Placental epithelial cell (primary cell): ENCODE data around the gene WDR43. TPM values are rescaled to one million over a fixed set of nuclear protein-coding genes. Genes with fewer than 3 reads are reported as not detected.

ENCODE experiments used
- small RNA-seq: library from RNA; depleted of rRNA; stranded (forward); fragments of <200 nt; gene quantifications from one replicate; pipeline ENCODE3, GENCODE V24; 2012
- total RNA-seq: library from RNA; depleted of rRNA; stranded (reverse); fragments of >200 nt; gene quantifications from 2 replicates; pipeline ENCODE4 v1.2.3, GENCODE V29; 2012

The WDR43 gene
- total RNA-seq: 36.5 and 54.8 TPM in 2 replicates

DNA sequence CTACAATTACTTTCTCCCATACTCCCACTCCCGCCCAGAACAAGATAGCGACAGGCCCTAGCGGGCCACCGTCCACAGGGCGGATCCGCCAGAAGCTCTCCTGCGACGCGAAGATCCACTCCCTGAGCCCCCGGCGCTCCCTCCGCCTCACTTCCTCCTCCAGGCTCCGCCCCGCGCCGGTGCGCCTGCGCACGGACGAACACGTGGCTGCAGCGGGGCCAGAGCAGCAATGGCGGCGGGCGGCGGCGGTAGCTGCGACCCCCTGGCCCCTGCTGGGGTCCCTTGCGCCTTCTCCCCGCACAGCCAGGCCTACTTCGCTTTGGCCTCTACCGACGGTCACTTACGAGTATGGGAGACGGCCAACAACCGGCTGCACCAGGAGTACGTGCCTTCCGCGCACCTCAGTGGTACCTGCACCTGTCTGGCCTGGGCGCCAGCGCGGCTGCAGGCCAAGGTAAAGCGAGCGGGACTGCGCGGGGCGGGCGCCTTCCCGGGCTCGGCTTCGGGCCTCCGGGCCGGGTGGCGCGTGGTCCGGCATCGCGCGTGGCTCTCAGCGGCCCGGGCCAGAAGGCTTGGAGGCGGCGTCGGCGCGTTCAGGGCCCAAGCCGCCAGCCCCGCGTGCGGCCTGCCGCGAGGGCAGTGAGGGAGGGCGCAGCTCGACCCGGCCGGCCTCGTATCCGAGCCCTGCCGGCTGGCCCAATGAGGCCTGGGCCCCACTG, at the start of gene WDR43:
Gene WDR43, plus strand, starts transcription at position 198 of the 719 bp plus-strand sequence. Its CDS starts 32 bp downstream, at position 230.

GRCh38 chr2:28870146-28870891, 24.1 kb upstream of the WDR43 start, which contains the start of gene TRMT61B:
Gene TRMT61B (minus strand): TSS chr2:28870309. CDS start chr2:28870277, 32 bp downstream.

GRCh38 chr2:28981016-28981441, 86.6 kb downstream of the WDR43 start, which contains the start of gene TOGARAM2:
Gene TOGARAM2 (plus strand): TSS chr2:28981298. CDS start chr2:28994835, 13,537 bp downstream.

Small RNAs within 50 kb of the gene (small RNA-seq; reads per million reads assigned to genes)
- gene RF00019: not detected
- gene SNORD53: 23.6 reads per million, percentile 97 among the genes with 10 or more reads in this experiment
- 5.6 reads per million, percentile 92 among the genes with 10 or more reads in this experiment for gene SNORD53B
- 4.6 reads per million, percentile 91 among the genes with 10 or more reads in this experiment for gene SNORD92

Other genes with a start within 250 kb of the WDR43 start
- gene PPP1CB, start 142.8 kb upstream of the WDR43 start, total RNA-seq: 186 and 336 TPM in 2 replicates
- gene SPDYA, start 83.8 kb upstream of the WDR43 start, total RNA-seq: 0.76 and 2.0 TPM in 2 replicates
- 10.0 and 11.4 TPM in 2 replicates for gene TRMT61B, start 24.4 kb upstream of the WDR43 start, total RNA-seq
- gene TOGARAM2, start 86.6 kb downstream of the WDR43 start, total RNA-seq: under 0.01 TPM in 1 of 2 replicates, not detected in the other
- gene PCARE, start 179.9 kb downstream of the WDR43 start, total RNA-seq: under 0.01 TPM in 1 of 2 replicates, not detected in the other
- 2.7 and 4.2 TPM in 2 replicates for gene CLIP4, start 220.7 kb downstream of the WDR43 start, total RNA-seq